Vagina (tissue), 2 donors: ENCODE data around the gene RUNDC1. TPM values are rescaled to one million over a fixed set of nuclear protein-coding genes. Genes with fewer than 3 reads are reported as not detected.

Experiments
- DNase-seq, 2 donors: peaks; one replicate each; pipeline ENCODE4 v3.0.0-alpha.2; 2017; ENCODE audit errors: extremely low spot score in 2 of 2
- H3K27ac ChIP-seq: fragments of 200-600 bp; sonication (generic); one replicate; pipeline ENCODE4 v1.5.1; 2019
- H3K27me3 ChIP-seq: fragments of 200-600 bp; sonication (generic); one replicate; pipeline ENCODE4 v1.5.1; 2019
- H3K36me3 ChIP-seq, 2 donors: fragments of 200-600 bp; sonication (generic); one replicate each; pipeline ENCODE4 v1.5.1; 2017 to 2019
- H3K4me1 ChIP-seq: fragments of 200-600 bp; sonication (generic); one replicate; pipeline ENCODE4 v1.5.1; 2019
- H3K4me3 ChIP-seq, 2 donors: fragments of 200-600 bp; sonication (generic); 1 replicate in 1 of 2; 2 replicates in 1 of 2; pipeline ENCODE4 v1.5.1; 2016 to 2019
- H3K9me3 ChIP-seq: fragments of 200-600 bp; sonication (generic); one replicate; pipeline ENCODE4 v1.5.1; 2019
- CTCF ChIP-seq, 3 experiments: fragments of 450-650 bp in 2 of 3; fragments of 200-600 bp in 1 of 3; sonication (generic) in 1 of 3; IDR thresholded peaks; one replicate each; pipeline ENCODE4 v1.5.1; 2017 to 2019; ENCODE audit warnings: antibody characterized with exemption in 3 of 3, mild to moderate bottlenecking in 2 of 3, moderate library complexity in 2 of 3
- POLR2A ChIP-seq, 2 donors: fragments of 450-650 bp; IDR thresholded peaks; one replicate each; pipeline ENCODE4 v1.6.1; 2017; ENCODE audit warnings: antibody characterized with exemption in 2 of 2, mild to moderate bottlenecking in 2 of 2, moderate library complexity in 2 of 2
- POLR2AphosphoS5 ChIP-seq, 2 donors: sonication (generic); formaldehyde crosslinking; IDR thresholded peaks; one replicate each; pipeline ENCODE4 v1.9.0; 2017; ENCODE audit warnings: antibody characterized with exemption in 2 of 2, mild to moderate bottlenecking in 2 of 2, low read depth in 1 of 2; ENCODE audit not compliant: insufficient read depth in 1 of 2
- intact Hi-C: fragments of 100-400 bp; cut with DNase I; formaldehyde crosslinking; loops from one replicate; pipeline ENCODE4 v1.15.1; 2023
- total RNA-seq: library from RNA; depleted of rRNA; stranded (reverse); fragments of >200 nt; gene quantifications from one replicate; pipeline ENCODE4 v1.2.3, GENCODE V29; 2016

The RUNDC1 gene
- total RNA-seq, 1 donor from 2014 or later: 21.4 TPM

GRCh38 chr17:43021741-43022512, 41.6 kb downstream of the RUNDC1 start, which contains the start of gene VAT1:
Gene VAT1, minus strand, starts transcription at chr17:43022385. Its CDS starts 63 bp downstream, at chr17:43022322.
- TF ChIP-seq POLR2AphosphoS5 (IDR thresholded peaks at IDR 0.05; ENCODE audit: insufficient read depth in 1 of 2, low read depth in 1 of 2): peak; percentile 29 to 93
- TF ChIP-seq CTCF (IDR thresholded peaks at IDR 0.05): peak in 1 of 3 experiments; percentile 6
- peak in 1 of 2 donors; percentile 81 for TF ChIP-seq POLR2A (IDR thresholded peaks at IDR 0.05)
- H3K9me3 ChIP-seq: no peaks in the 10 kb centered on the region
- peaks cover 67% of the 10 kb centered on the region for H3K4me1 ChIP-seq
- H3K36me3 ChIP-seq: peaks cover 0 to 11% of the 10 kb centered on the region in 2 donors
- intact Hi-C loops: loop anchor here (2.0 to 10.0 kb wide), 3 partner anchors 103 to 313 kb away; partner anchors contain the start of genes BRCA1 and NBR1
- H3K4me3 ChIP-seq: peak within 1 kb of the TSS; percentile 100
- no peaks in the 10 kb centered on the region for H3K27me3 ChIP-seq
- no peak for DNase-seq
- peak within 1 kb of the TSS; percentile 99 for H3K27ac ChIP-seq

DNA sequence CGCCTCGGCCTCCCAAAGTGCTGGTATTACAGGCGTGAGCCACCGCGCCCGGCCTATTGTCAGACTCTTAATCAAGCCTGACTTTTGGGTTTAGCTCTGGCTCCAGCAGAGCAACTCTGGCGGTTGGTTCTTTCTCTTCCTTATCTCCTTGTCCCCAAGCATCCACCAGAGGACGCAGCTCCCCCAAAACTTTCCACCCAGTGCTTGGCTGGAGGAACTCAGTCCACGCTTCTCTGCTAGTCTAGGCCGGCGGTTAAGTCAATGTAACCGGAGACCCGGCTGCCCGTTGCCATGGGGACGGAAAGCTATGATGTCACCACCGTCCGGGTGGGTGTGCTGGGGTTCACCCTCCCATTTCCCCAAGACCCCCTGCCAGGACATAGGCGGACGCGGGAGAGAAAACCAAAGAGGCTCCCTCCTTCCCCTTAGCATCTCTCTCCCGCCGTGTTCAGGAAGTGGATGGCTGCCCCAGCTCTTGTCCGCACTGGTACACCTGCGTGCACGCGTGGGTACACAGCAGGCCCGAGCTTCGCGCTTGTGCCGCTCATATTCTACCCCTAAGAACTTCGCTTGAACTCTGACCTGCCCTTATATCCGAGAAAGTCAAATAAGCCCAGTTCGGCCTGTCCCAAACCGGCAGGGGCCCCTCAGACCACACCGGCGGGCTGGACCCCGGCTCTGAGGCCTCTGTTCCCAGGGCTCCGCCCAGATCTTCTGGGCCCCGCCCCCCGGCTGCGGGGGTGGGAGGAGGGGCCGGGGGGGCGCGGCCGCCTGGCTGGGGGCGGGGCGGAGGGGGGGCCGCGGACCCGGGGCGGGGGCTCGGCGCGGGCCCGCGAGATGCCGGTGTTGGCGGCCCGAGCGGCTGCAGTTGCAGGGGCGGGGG, 44.3 kb downstream of the RUNDC1 start, which contains the start of gene RND2:
TSS of gene RND2 (plus strand) at position 825 of the 883 bp plus-strand sequence. CDS start 117 bp downstream, outside the sequence.
- Histone ChIP-seq H3K36me3 (no peaks in the 10 kb centered on the region), H3K27ac (peak within 1 kb of the TSS; percentile 85), H3K4me1 (peaks cover 54% of the 10 kb centered on the region), H3K4me3 (peak within 1 kb of the TSS; percentile 57 to 78), H3K9me3 (no peaks in the 10 kb centered on the region), H3K27me3 (no peaks in the 10 kb centered on the region)
- intact Hi-C loops: loop anchor here (10.0 kb wide), 2 partner anchors 100 to 310 kb away; partner anchors contain the start of gene BRCA1
- peak in 1 of 2 donors; percentile 97 for DNase-seq
- TF ChIP-seq CTCF (IDR thresholded peaks at IDR 0.05) (peak; percentile 33 to 73 (median 47)), POLR2A (IDR thresholded peaks at IDR 0.05) (peak in 1 of 2 donors; percentile 61), POLR2AphosphoS5 (IDR thresholded peaks at IDR 0.05; ENCODE audit: insufficient read depth in 1 of 2, low read depth in 1 of 2) (peak in 1 of 2 donors; percentile 89)

GRCh38 chr17:43025290-43025657, 44.9 kb downstream of the RUNDC1 start:
- H3K4me1 ChIP-seq: peaks cover 48% of the 10 kb centered on the region
- TF ChIP-seq POLR2A (IDR thresholded peaks at IDR 0.05) (no peak), POLR2AphosphoS5 (IDR thresholded peaks at IDR 0.05; ENCODE audit: insufficient read depth in 1 of 2, low read depth in 1 of 2) (no peak)
- H3K27me3 ChIP-seq: no peaks in the 10 kb centered on the region
- intact Hi-C loops: loop anchor here (10.0 kb wide), 2 partner anchors 100 to 310 kb away; partner anchors contain the start of gene BRCA1
- peak overlapping the region; percentile 57 to 78 for H3K4me3 ChIP-seq
- peak overlapping the region; percentile 85 for H3K27ac ChIP-seq
- no peak for DNase-seq
- no peaks in the 10 kb centered on the region for H3K9me3 ChIP-seq
- no peaks in the 10 kb centered on the region for H3K36me3 ChIP-seq

DNA sequence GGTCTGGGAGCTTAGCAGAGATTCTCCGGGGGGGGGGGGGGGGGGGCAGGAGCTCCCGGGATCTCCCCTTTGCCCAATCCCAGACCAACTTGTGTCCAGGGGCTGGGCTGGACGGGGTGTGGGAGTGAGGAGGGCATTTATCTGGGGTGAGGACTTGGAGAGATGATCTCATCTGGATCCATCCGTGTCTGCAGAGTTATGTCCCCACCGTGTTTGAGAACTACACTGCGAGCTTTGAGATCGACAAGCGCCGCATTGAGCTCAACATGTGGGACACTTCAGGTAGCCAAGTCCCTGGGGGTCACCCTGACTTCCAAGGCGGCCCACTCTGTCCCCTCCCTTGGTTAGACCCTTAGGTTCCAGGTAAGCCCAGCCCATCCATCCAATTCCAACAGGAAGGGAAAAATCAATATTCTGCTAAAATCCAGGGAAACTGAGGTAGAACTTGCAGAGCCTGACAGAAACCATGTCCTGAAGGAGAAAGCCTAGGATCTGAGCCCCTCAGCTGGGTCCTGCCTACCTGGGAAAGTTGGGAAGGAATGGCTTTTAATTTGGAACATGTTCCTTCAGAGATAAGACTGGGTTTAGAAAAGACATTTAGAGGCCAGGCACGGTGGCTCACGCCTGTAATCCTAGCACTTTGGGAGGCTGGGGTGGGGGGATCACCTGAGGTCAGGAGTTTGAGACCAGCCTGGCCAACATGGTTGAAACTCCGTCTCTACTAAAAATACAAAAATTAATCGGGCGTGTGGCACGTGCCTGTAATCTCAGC, 45.6 kb downstream of the RUNDC1 start:
- Histone ChIP-seq H3K4me1 (peaks cover 43% of the 10 kb centered on the region), H3K9me3 (no peaks in the 10 kb centered on the region), H3K4me3 (peak overlapping the region; percentile 57 to 78), H3K27me3 (no peaks in the 10 kb centered on the region), H3K36me3 (no peaks in the 10 kb centered on the region), H3K27ac (peak overlapping the region; percentile 85)
- TF ChIP-seq POLR2AphosphoS5 (IDR thresholded peaks at IDR 0.05; ENCODE audit: insufficient read depth in 1 of 2, low read depth in 1 of 2) (no peak), CTCF (IDR thresholded peaks at IDR 0.05) (no peak), POLR2A (IDR thresholded peaks at IDR 0.05) (no peak)
- DNase-seq: no peak
- intact Hi-C loops: loop anchor here (10.0 kb wide), 2 partner anchors 99 to 309 kb away; partner anchors contain the start of gene BRCA1
